GM18519 (cell line): ENCODE measurements around the gene NAGS.
"Not testable (repeated sequence)": the region's sequence is repeated elsewhere in the genome, so short reads cannot be mapped to it uniquely, and the experiment has no call there.

ENCODE experiments used
- ATAC-seq: cut with Tn5 transposase; IDR thresholded peaks from one replicate; pipeline ENCODE4 v1.9.1; 2021; ENCODE audit warnings: mild to moderate bottlenecking, moderate library complexity; ENCODE audit not compliant: unreplicated experiment, low FRiP score

The NAGS gene, protein sequence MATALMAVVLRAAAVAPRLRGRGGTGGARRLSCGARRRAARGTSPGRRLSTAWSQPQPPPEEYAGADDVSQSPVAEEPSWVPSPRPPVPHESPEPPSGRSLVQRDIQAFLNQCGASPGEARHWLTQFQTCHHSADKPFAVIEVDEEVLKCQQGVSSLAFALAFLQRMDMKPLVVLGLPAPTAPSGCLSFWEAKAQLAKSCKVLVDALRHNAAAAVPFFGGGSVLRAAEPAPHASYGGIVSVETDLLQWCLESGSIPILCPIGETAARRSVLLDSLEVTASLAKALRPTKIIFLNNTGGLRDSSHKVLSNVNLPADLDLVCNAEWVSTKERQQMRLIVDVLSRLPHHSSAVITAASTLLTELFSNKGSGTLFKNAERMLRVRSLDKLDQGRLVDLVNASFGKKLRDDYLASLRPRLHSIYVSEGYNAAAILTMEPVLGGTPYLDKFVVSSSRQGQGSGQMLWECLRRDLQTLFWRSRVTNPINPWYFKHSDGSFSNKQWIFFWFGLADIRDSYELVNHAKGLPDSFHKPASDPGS

DNA sequence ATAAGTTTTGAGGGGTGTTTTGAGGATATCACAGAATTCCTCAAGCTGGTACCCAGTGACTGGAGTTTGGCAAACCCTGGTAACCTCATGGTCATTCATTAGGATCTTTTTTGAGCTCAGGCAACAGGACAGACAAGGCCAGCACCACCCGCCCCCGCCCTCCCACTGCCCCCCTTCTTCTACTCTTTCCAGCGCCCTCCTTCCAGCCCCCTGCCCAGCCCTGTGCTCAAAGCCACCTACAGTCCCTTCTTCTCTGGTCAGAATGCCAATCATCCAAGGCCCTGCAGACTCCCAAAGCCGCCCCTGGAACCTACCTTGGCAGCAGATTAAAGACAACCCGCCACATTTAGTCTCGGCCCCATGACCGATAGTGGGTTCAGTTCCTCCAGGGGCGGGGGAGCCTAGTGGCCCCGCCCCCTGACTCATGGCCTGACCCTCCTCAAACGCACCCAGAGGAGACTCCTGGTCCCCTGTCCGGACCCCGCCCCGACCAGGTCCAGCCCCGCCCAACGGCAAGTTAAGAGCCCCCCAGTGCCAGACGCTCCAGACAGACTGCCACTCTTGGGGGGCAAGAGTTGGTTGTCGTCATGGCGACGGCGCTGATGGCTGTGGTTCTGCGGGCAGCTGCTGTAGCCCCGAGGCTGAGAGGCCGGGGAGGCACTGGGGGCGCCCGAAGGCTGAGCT, at the start of gene NAGS:
Gene NAGS, plus strand, starts transcription at position 546 of the 684 bp plus-strand sequence. Its CDS starts 42 bp downstream, at position 588.
- ATAC-seq, result no peak

GRCh38 chr17:43956222-43956621, 48.2 kb upstream of the NAGS start:
- ATAC-seq, result no peak

DNA sequence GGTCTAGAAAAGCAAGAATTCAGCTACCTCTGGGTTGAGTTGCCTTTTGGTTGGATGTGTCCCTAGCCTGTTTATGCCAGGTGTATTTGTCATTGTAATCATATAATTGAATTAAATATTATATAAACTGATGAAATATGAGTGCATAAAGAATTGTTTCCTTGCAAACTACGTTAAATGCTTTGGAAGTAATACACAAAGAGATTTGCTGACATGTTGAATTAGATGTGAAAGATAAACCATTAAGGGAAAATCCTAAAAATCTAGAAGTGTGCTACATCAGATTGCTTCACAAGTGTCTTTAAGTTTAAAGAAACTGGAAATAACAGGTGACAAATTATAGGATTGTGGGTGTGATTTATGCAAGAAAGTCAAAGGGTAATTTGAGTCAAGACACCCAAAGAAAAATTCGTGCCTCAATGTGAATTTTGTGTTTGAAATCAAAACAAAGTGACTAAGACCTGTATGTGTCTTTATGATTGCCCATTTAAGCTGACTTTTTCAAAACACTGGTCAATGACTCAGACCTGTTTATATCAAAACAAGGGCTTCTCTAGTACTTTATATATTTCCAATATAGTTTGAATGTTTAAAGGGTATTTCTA, 45.6 kb upstream of the NAGS start:
- no peak for ATAC-seq

DNA sequence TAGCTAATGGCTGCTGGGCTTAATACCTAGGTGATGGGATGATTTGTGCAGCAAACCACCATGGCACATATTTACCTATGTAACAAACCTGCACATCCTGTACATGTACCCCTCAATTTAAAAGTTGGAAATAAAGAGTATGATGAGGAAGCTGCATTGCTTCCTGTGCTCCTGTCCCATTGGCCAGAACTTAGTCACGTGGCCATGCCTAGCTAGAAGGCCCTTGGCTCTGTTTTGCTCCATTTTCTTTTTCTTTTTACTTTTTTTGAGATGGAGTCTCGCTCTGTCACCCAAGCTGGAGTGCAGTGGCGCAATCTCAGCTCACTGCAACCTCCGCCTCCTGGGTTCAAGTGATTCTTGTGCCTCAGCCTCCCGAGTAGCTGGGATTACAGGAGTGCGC, 43.1 kb upstream of the NAGS start:
- ATAC-seq, result not testable (repeated sequence)

DNA sequence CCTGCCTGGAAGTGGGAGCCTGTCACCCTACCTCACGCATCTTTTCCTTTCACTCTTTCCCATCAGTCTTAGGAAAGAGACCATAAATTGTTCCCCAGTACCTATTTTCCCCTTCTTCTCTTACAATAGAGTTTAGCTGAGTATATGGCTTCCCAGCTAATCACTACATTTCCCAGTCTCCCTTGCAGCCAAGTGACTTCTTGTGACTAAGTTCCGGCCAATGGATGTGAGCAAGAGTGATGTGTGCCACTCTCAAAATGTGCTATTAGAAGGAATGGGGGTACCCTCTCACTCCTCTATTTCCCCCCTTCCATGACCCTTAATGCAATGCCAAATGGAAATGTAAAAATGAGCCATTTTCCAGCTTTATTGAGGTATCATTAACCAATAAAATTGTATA, 42.5 kb upstream of the NAGS start:
- no peak for ATAC-seq

- no peak for ATAC-seq
Observed at GRCh38 chr17:43962479-43962878, 41.9 kb upstream of the NAGS start.

- ATAC-seq, result no peak
Observed at GRCh38 chr17:43966276-43966675, 38.1 kb upstream of the NAGS start.

- ATAC-seq, result no peak
Observed at GRCh38 chr17:43967251-43967875, 37.1 kb upstream of the NAGS start.

DNA sequence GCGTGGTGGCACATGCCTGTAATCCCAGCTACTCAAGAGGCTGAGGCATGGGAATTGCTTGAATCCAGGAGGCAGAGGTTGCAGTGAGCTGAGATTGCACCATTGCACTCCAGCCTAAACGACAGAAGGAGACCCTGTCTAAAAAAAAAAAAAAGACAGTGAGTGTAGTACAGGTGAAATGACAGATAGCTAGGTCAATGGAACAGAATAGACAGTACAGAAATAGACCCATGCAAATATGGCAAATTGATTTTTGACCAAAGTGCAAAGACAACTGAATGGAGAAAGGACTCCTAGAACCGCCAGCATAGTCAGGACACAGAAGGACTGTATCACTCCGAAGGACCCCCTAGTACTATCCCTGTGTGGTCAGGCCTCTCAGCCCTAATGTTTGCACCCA, 34.1 kb upstream of the NAGS start:
- no peak for ATAC-seq

DNA sequence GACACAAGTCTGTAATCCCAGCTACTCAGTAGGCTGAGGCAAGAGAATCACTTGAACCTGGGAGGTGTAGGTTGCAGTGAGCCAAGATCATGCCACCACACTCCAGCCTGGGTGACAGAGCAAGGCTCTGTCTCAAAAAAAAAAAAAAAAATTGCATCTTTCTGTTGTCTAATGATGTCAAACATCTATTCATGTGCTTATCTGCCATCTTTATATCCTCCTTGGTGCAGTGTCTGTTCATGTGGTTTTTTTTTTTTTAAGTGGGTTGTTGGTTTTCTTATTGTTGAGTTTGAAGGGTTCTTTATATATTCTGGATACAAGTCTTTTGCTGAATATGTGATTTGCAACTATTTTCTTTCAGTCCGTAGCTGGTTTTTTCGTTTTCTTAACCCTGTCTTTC, 33.0 kb upstream of the NAGS start:
- ATAC-seq, result not testable (repeated sequence)

GRCh38 chr17:43972444-43973212, 31.8 kb upstream of the NAGS start:
- ATAC-seq, result not testable (repeated sequence)

GRCh38 chr17:43974382-43975266, 29.8 kb upstream of the NAGS start:
- ATAC-seq, result no peak

- no peak for ATAC-seq
Observed at GRCh38 chr17:43975898-43976297, 28.5 kb upstream of the NAGS start.

DNA sequence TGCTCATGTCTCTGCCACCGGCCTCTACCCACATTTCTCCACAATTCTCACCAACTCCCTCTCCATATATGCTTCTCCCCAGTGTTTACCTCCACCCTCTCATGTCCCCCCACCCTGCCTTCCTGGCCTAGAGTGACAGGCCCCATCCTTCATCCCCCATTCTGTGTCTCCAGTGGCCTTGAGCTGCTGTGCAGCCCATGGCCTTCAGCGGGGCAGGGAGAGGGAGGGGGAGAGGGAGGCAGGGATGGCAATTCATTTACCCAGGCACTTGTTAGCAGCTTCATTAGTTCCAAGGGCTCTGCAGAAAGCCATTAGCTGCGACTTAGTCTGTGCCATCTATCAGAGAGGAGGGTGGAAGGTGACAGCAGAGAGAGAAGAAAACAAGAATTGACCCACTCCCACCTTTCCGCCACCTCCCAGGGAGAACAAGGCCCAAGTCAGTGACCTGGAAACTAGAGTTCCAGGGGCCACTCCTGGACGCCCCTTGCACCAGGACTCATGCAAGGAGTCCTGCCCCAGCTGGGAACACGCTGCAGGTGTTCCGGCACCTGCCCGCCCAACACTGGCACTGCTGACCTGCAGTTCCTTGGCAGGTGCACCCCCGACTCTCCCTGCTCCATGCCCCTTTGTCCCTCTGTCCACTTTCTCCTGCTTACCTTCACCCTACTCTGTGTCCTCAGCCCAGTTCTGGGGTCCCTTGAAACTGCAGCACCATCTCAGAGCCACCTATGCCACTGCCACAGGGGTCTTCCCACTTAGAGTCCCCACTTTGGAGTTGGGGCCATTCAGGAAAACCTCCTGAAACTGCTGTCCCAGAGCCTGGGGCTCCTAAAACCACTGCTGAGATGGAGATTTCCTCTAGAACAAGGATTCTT, 27.2 kb upstream of the NAGS start:
- no peak for ATAC-seq

- no peak for ATAC-seq
Observed at GRCh38 chr17:43978078-43978477, 26.3 kb upstream of the NAGS start.

DNA sequence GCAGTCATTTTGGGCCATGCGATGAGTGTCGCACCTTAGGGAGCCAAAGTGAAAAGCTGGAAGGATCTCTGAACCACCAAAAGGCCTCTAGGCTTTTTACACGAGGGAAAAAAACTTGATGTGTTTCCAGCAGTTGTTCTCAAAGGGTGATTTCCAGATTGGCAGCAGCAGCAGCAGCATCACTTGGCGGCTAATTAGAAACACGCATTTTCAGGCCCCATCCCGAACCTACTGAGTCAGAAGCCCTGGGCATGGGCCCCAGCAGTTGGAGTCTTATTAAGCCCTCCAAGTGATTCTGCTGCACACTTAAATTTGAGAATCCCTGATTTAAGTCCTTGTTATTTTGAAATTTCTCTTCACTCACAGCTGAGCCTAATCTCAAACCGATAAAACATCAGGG, 25.4 kb upstream of the NAGS start:
- no peak for ATAC-seq

DNA sequence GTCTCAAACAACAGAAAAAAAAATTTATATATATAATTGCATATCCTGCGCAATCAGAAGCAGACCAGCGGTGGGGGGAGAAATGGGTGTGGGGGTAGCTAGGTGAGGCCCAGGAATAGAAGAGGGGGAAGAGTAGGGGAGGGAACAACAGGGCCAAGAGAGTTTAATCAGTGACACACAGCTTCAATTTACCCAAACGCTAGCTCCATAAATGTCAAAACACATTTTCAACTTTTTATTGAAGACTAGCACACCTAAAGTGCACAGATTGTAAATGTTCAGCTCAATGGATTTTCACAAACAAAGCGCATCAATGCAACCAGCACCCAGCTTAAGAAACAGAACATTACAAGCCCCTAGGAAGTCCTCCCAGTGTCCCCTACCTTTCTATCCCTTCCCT, 24.8 kb upstream of the NAGS start:
- ATAC-seq, result no peak

- ATAC-seq, result no peak
Observed at GRCh38 chr17:43982171-43982570, 22.3 kb upstream of the NAGS start.
